Activated naive CD4-positive, alpha-beta T cell treated with anti-CD3 and anti-CD28 coated beads, Interleukin-2, amount 50 U/mL, for 72 hours (primary cell): Measurements from ENCODE around the gene DPP4. TPM values are rescaled to one million over a fixed set of nuclear protein-coding genes. Genes with fewer than 3 reads are reported as not detected.
"Not testable (repeated sequence)": the region's sequence is repeated elsewhere in the genome, so short reads cannot be mapped to it uniquely, and the experiment has no call there.

ENCODE experiments used
- ATAC-seq, 2 donors: fragments of 150-1000 bp; cut with Tn5 transposase; 2 replicates each; pipeline ENCODE4 v1.10.0; 2021; ENCODE audit warnings: mild to moderate bottlenecking in 2 of 2, moderate library complexity in 2 of 2
- DNase-seq, 2 donors: peaks; one replicate each; pipeline ENCODE4 v3.0.0; 2021 to 2022; ENCODE audit warnings: low spot score in 2 of 2
- H3K27ac Mint-ChIP-seq, 2 donors: one replicate each; pipeline ENCODE4 v1.8.0; 2022; ENCODE audit warnings: mild to moderate bottlenecking in 2 of 2, mixed read lengths in 2 of 2
- H3K36me3 Mint-ChIP-seq, 2 donors: one replicate each; pipeline ENCODE4 v1.8.0; 2022; ENCODE audit warnings: mixed read lengths in 2 of 2
- H3K9me3 Mint-ChIP-seq, 2 donors: one replicate each; pipeline ENCODE4 v1.8.0; 2022; ENCODE audit warnings: mixed read lengths in 2 of 2
- total RNA-seq, 2 donors: library from RNA; stranded (reverse); gene quantifications; one replicate each; pipeline ENCODE4 v1.2.3, GENCODE V29; 2022

The DPP4 gene
- total RNA-seq, 2 donors from 2014 or later, result 5.1 to 42.0 TPM

- H3K27ac Mint-ChIP-seq, result peak overlapping the region in 1 of 2 donors; percentile 13
- ATAC-seq (no peak), DNase-seq (no peak)
- peaks cover 5 to 22% of the 10 kb centered on the region in 2 donors for H3K36me3 Mint-ChIP-seq
- peaks cover 0 to 7% of the 10 kb centered on the region in 2 donors for H3K9me3 Mint-ChIP-seq
Measured at GRCh38 chr2:161975062-161975812, 98.8 kb downstream of the DPP4 start.

GRCh38 chr2:161974461-161974860 is 99.6 kb downstream of the DPP4 start:
- Mint-ChIP-seq H3K27ac (no peak overlapping the region), H3K9me3 (peaks cover 0 to 10% of the 10 kb centered on the region in 2 donors), H3K36me3 (peaks cover 5 to 22% of the 10 kb centered on the region in 2 donors)
- DNase-seq (no peak), ATAC-seq (peak in 1 of 2 donors; percentile 57)

GRCh38 chr2:161972866-161973265 is 101.1 kb downstream of the DPP4 start:
- Mint-ChIP-seq H3K36me3 (peaks cover 5 to 22% of the 10 kb centered on the region in 2 donors), H3K9me3 (peaks cover 0 to 12% of the 10 kb centered on the region in 2 donors), H3K27ac (no peak overlapping the region)
- DNase-seq (no peak), ATAC-seq (no peak)

DNA sequence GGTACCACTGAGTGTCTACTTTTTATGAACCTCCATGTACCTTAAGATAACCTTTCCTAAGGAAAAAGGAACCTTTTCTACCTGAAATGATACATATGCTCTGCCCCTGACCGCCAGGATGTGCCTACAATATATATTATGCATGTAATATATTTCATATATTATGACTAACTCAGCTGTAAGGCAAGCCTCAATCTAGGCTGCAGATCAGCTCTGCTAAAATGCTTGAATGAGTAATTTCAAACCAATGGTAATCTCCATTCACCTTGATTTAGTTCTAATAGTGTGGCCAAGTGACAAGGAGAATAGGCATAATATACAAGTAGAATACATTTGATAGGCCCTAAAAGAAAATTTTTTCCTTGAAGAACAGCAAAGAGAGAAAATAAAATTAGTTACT is 101.8 kb downstream of the DPP4 start:
- DNase-seq (no peak), ATAC-seq (no peak)
- H3K9me3 Mint-ChIP-seq, result peaks cover 0 to 12% of the 10 kb centered on the region in 2 donors
- no peak overlapping the region for H3K27ac Mint-ChIP-seq
- peaks cover 5 to 22% of the 10 kb centered on the region in 2 donors for H3K36me3 Mint-ChIP-seq

DNA sequence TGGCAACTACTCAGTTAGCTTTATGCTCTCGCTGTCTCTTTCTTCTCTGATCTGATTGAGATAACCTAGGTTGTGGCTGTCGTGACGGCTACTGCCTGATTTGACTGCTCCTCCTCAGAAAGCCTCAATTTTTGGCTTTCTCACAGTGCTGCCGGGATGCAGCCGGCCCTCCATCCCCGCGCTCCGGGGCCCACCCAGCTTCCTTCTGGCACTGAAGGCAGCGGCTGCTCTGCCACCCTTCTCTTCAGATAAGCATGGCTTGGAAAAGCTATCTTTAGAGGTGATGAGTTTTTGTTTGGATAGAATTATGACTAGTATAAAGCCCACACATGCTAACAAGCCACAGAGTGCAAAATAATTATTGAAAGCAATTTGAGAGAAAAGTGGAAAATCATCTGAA is 102.5 kb downstream of the DPP4 start:
- Mint-ChIP-seq H3K9me3 (peaks cover 0 to 12% of the 10 kb centered on the region in 2 donors), H3K27ac (no peak overlapping the region), H3K36me3 (peaks cover 5 to 22% of the 10 kb centered on the region in 2 donors)
- ATAC-seq (no peak), DNase-seq (no peak)

- Mint-ChIP-seq H3K9me3 (peaks cover 0 to 12% of the 10 kb centered on the region in 2 donors), H3K27ac (no peak overlapping the region), H3K36me3 (peaks cover 5 to 22% of the 10 kb centered on the region in 2 donors)
- ATAC-seq (no peak), DNase-seq (no peak)
Measured at GRCh38 chr2:161969159-161969558, 104.9 kb downstream of the DPP4 start.

DNA sequence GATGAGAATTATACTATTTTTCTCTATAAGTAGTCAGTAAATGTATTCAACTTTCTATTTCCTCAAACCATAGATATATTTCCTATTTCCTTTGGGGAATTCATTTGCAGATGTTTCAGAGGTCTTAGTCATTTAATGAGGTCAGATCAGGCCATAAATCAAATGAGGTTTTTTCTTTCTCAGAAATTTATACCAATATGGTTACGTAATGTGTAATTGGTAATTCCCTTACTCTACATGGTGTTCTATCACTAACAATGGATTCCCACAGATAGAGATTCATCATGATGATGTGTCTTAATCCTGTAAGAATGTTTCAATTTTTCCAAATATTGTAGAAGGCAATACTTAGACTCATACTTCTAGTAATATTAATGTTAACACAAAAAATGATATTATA is 108.0 kb downstream of the DPP4 start:
- ATAC-seq (peak; percentile 80 to 86), DNase-seq (no peak)
- peaks cover 5 to 12% of the 10 kb centered on the region in 2 donors for H3K36me3 Mint-ChIP-seq
- H3K9me3 Mint-ChIP-seq, result peaks cover 0 to 13% of the 10 kb centered on the region in 2 donors
- peak overlapping the region in 1 of 2 donors; percentile 6 for H3K27ac Mint-ChIP-seq

DNA sequence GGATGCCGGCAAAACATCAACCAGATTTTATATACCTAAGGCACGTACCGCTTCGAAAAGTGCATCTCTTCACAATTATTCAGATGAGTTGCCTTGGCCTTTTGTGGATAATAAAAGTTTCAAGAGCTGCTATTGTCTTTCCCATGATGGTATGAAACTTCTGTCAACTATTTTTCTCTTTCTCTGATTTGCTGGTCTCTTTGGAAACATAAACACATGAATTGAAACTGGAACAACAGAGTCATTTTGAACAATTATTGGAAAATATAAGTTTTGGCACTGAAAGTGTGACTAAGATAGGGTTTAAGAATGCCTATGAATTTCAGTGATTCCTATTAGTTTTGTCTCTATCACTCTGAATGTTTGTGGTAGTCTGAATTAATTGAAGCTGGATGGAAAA is 109.9 kb downstream of the DPP4 start:
- ATAC-seq (peak; percentile 22 to 81), DNase-seq (no peak)
- Mint-ChIP-seq H3K36me3 (peaks cover 4 to 16% of the 10 kb centered on the region in 2 donors), H3K9me3 (peaks cover 0 to 12% of the 10 kb centered on the region in 2 donors), H3K27ac (peak overlapping the region in 1 of 2 donors; percentile 1)

DNA sequence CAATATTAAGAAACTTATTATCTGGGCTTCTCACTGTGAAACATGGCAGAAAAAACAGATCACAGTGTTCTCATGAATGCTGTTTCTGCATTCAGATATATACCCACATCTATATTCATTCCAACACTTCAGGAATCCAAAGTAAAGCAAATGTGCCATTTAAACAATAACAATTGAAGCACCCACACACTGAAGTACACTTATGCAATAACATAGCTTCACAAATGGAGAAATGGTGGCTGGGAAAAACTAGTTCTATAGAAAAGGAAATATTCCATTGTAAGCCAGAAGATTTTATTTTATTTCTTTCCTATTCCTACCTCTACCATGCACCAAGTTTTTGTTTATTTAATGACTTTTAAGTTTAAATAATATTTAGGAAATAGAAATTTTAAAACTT is 111.9 kb downstream of the DPP4 start:
- Mint-ChIP-seq H3K27ac (no peak overlapping the region), H3K9me3 (peaks cover 0 to 12% of the 10 kb centered on the region in 2 donors), H3K36me3 (peaks cover 4 to 17% of the 10 kb centered on the region in 2 donors)
- no peak for ATAC-seq
- DNase-seq, result no peak

- H3K27ac Mint-ChIP-seq, result no peak overlapping the region
- ATAC-seq, result no peak
- no peak for DNase-seq
- peaks cover 4 to 17% of the 10 kb centered on the region in 2 donors for H3K36me3 Mint-ChIP-seq
- peaks cover 0 to 12% of the 10 kb centered on the region in 2 donors for H3K9me3 Mint-ChIP-seq
Measured at GRCh38 chr2:161961061-161961460, 113.0 kb downstream of the DPP4 start.

DNA sequence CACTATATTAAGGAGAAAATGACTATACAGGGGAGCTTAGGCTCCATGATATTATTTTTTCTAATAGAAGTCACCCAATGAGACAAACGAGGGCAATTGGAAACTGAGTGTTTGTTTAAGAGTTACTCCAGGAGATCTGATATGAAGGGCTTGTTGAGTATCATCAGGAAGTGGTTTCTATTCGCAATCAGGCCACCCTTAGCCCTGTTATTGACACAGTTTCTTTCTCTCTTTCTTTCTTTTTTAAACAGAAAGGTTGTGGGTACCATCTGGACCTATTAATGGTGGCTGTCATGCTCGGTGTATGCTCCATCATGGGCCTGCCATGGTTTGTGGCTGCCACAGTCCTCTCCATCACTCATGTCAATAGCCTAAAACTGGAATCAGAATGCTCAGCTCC is 117.3 kb downstream of the DPP4 start:
- Mint-ChIP-seq H3K27ac (no peak overlapping the region), H3K9me3 (peaks cover 0 to 8% of the 10 kb centered on the region in 2 donors), H3K36me3 (peaks cover 10 to 33% of the 10 kb centered on the region in 2 donors)
- DNase-seq (no peak), ATAC-seq (peak in 1 of 2 donors; percentile 15)

GRCh38 chr2:161955211-161955610 is 118.8 kb downstream of the DPP4 start:
- H3K9me3 Mint-ChIP-seq, result peaks cover 0 to 8% of the 10 kb centered on the region in 2 donors
- no peak for DNase-seq
- H3K36me3 Mint-ChIP-seq, result peaks cover 10 to 28% of the 10 kb centered on the region in 2 donors
- ATAC-seq, result peak in 1 of 2 donors; percentile 7
- peak overlapping the region in 1 of 2 donors; percentile 31 for H3K27ac Mint-ChIP-seq

DNA sequence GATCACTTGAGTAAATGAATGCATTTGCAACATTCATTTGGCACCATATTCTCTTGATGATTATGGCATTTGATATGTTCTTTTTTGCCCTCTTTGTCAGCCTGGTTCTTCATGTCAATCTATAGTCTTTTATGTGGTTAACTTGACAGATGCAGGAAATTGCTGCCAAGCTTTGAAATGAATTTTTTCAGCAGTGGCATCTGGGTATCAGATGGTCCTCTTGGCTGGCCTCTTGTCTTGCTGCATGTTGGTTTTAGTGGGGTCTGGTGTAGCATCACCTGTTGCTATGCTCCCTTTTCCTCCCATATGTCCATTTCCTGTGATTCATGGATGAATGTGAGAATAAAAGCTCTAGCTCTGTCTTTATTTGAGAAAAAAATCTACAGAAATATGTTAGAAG is 119.9 kb downstream of the DPP4 start:
- DNase-seq, result no peak
- peak; percentile 20 to 32 for ATAC-seq
- H3K27ac Mint-ChIP-seq, result peak overlapping the region; percentile 20 to 91

GRCh38 chr2:161953367-161953766 is 120.6 kb downstream of the DPP4 start:
- Mint-ChIP-seq H3K27ac (peak overlapping the region; percentile 79 to 92), H3K36me3 (peaks cover 6 to 16% of the 10 kb centered on the region in 2 donors)
- not testable (repeated sequence) for H3K9me3 Mint-ChIP-seq, DNase-seq, ATAC-seq

More for the DNA sequence above, 119.9 kb downstream of the DPP4 start:
- Mint-ChIP-seq H3K36me3 (peaks cover 6 to 16% of the 10 kb centered on the region in 2 donors), H3K9me3 (no peaks in the 10 kb centered on the region)

- Mint-ChIP-seq H3K9me3 (no peaks in the 10 kb centered on the region), H3K27ac (peak overlapping the region; percentile 79 to 92), H3K36me3 (peaks cover 6 to 16% of the 10 kb centered on the region in 2 donors)
- DNase-seq (peak in 1 of 2 donors; percentile 41), ATAC-seq (peak; percentile 90)
Measured at GRCh38 chr2:161952783-161953191, 121.2 kb downstream of the DPP4 start.

DNA sequence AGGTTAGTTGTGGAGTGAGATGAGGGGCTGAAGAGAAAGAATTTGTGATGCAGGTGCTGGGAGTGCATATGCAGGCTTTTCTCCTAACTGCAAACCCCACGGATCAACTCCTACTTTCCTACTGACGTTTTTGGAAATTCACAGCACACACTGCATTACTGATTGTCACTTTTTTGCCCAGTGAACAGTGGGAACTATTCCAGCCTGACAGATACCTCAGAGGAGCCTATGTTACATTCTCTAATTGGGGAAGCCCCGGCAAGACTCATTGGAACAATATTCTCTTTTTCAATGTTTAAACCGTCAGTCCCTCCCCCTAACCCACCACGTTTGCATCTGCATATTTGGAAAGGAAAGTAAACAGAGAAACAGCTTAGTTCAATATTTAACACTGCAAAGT is 126.2 kb downstream of the DPP4 start:
- Mint-ChIP-seq H3K27ac (no peak overlapping the region), H3K9me3 (no peaks in the 10 kb centered on the region), H3K36me3 (peaks cover 0 to 5% of the 10 kb centered on the region in 2 donors)
- ATAC-seq (no peak), DNase-seq (no peak)

GRCh38 chr2:161947406-161947805 is 126.6 kb downstream of the DPP4 start:
- H3K27ac Mint-ChIP-seq, result no peak overlapping the region
- H3K36me3 Mint-ChIP-seq, result peaks cover 0 to 4% of the 10 kb centered on the region in 2 donors
- no peak for DNase-seq
- no peak for ATAC-seq
- H3K9me3 Mint-ChIP-seq, result no peaks in the 10 kb centered on the region
